Measurements from ENCODE around the gene SUN1. TPM values are rescaled to one million over a fixed set of nuclear protein-coding genes. Genes with fewer than 3 reads are reported as not detected.

Gene SUN1
- total RNA-seq, 1 experiment from 2014 or later: 126 TPM

DNA sequence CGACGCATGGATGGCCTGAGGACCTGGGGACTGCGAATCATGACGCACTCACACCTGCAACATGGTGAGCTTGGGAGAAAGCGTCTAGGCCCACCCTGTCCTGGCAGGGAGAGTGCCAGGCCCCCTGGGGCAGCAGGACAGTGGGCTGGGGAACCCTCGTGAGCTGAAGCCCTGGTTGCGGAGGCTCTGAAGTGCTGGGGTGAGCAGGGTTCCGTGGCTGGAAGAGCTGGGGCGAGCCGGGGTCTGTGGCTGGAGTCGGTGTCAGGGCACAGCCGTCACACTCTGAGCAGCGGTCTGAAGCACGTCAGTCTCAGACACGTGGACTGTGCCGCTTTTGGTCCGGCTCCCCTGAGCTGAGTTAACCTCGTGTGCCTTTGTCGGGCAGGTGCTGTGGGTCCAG lies 4.7 kb downstream of the SUN1 start:
- no peaks in the 10 kb centered on the region for H3K27me3 Mint-ChIP-seq (ENCODE audit: insufficient read depth, unreplicated experiment)
- POLR2A ChIA-PET: interaction anchor here (0.7 to 8.3 kb wide), 8 partner anchors 9 to 39 kb away, joined by 3 to 185 read pairs (median 8); partner anchors contain the start of gene GET4
- H3K36me3 Mint-ChIP-seq (ENCODE audit: insufficient read depth, unreplicated experiment): peaks cover 65% of the 10 kb centered on the region
- CTCF ChIA-PET: interaction anchor here (0.6 to 5.0 kb wide), 11 partner anchors 10 to 471 kb away, joined by 3 to 39 read pairs (median 5); no protein-coding TSS in a partner anchor
- no peak overlapping the region for H3K4me3 Mint-ChIP-seq (ENCODE audit: unreplicated experiment)
- no peaks in the 10 kb centered on the region for H3K9me3 Mint-ChIP-seq (ENCODE audit: unreplicated experiment)
- TF ChIP-seq, protein P1, sequence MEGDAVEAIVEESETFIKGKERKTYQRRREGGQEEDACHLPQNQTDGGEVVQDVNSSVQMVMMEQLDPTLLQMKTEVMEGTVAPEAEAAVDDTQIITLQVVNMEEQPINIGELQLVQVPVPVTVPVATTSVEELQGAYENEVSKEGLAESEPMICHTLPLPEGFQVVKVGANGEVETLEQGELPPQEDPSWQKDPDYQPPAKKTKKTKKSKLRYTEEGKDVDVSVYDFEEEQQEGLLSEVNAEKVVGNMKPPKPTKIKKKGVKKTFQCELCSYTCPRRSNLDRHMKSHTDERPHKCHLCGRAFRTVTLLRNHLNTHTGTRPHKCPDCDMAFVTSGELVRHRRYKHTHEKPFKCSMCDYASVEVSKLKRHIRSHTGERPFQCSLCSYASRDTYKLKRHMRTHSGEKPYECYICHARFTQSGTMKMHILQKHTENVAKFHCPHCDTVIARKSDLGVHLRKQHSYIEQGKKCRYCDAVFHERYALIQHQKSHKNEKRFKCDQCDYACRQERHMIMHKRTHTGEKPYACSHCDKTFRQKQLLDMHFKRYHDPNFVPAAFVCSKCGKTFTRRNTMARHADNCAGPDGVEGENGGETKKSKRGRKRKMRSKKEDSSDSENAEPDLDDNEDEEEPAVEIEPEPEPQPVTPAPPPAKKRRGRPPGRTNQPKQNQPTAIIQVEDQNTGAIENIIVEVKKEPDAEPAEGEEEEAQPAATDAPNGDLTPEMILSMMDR (IDR thresholded peaks at IDR 0.05; ENCODE audit: unreplicated experiment): no peak
- peaks cover 31% of the 10 kb centered on the region for H3K4me1 Mint-ChIP-seq (ENCODE audit: insufficient read depth, unreplicated experiment)
- no TSS peak for BruUV-seq (replicated peaks)
- intact Hi-C loops (cut with micrococcal nuclease): no loop called here
- H3K27ac Mint-ChIP-seq (ENCODE audit: low read depth, unreplicated experiment): peak overlapping the region; percentile 100
- DNase-seq (ENCODE audit: unreplicated experiment): no peak

GRCh38 chr7:840001-840600 lies 7.8 kb downstream of the SUN1 start:
- ChIA-PET CTCF (interaction anchor here (0.7 to 5.0 kb wide), 3 partner anchors 33 to 205 kb away, joined by 3 to 39 read pairs (median 4); no protein-coding TSS in a partner anchor), POLR2A (interaction anchor here (1.3 kb wide), 1 partner anchor 27 kb away, joined by 7 read pairs; no protein-coding TSS in a partner anchor)
- H3K36me3 Mint-ChIP-seq (ENCODE audit: insufficient read depth, unreplicated experiment): peaks cover 79% of the 10 kb centered on the region
- no peak overlapping the region for H3K27ac Mint-ChIP-seq (ENCODE audit: low read depth, unreplicated experiment)
- H3K27me3 Mint-ChIP-seq (ENCODE audit: insufficient read depth, unreplicated experiment): no peaks in the 10 kb centered on the region
- peaks cover 20% of the 10 kb centered on the region for H3K4me1 Mint-ChIP-seq (ENCODE audit: insufficient read depth, unreplicated experiment)
- H3K9me3 Mint-ChIP-seq (ENCODE audit: unreplicated experiment): no peaks in the 10 kb centered on the region
- no TSS peak for BruUV-seq (replicated peaks)
- no peak overlapping the region for H3K4me3 Mint-ChIP-seq (ENCODE audit: unreplicated experiment)
- no peak for DNase-seq (ENCODE audit: unreplicated experiment)
- TF ChIP-seq, protein P1 (IDR thresholded peaks at IDR 0.05; ENCODE audit: unreplicated experiment): no peak
- intact Hi-C loops (cut with micrococcal nuclease): no loop called here

DNA sequence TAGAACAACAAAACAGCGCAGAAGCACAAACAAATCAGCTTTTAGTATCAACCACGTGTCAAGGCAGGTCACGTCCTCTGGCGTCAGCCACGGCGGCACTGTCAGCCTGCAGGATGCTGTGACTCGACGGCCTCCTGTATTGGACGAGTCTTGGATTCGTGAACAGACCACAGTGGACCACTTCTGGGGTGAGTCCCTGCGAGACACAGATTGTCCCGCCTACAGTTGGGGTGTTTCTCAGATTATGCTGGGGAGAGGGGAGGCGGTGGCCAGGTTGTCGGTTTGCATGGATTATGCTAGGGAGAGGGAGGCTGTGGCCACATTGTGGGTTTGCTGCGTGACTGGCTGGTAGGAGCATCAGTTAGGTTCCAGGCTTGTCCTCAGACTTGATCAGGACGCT lies 9.7 kb downstream of the SUN1 start:
- POLR2A ChIA-PET: interaction anchor here (0.6 to 2.5 kb wide), 2 partner anchors 10 to 37 kb away, joined by 3 to 14 read pairs; partner anchors contain the start of gene SUN1
- TF ChIP-seq, protein P1 (IDR thresholded peaks at IDR 0.05; ENCODE audit: unreplicated experiment): no peak
- no peak for DNase-seq (ENCODE audit: unreplicated experiment)
- Mint-ChIP-seq H3K4me1 (ENCODE audit: insufficient read depth, unreplicated experiment) (peaks cover 8% of the 10 kb centered on the region), H3K27me3 (ENCODE audit: insufficient read depth, unreplicated experiment) (no peaks in the 10 kb centered on the region), H3K27ac (ENCODE audit: low read depth, unreplicated experiment) (peak overlapping the region; percentile 58), H3K4me3 (ENCODE audit: unreplicated experiment) (no peak overlapping the region), H3K36me3 (ENCODE audit: insufficient read depth, unreplicated experiment) (peaks cover 82% of the 10 kb centered on the region), H3K9me3 (ENCODE audit: unreplicated experiment) (no peaks in the 10 kb centered on the region)
- BruUV-seq (replicated peaks): no TSS peak
- intact Hi-C loops (cut with micrococcal nuclease): no loop called here
- CTCF ChIA-PET: interaction anchor here (0.7 to 1.2 kb wide), 2 partner anchors 32 to 298 kb away, joined by 3 read pairs; no protein-coding TSS in a partner anchor

DNA sequence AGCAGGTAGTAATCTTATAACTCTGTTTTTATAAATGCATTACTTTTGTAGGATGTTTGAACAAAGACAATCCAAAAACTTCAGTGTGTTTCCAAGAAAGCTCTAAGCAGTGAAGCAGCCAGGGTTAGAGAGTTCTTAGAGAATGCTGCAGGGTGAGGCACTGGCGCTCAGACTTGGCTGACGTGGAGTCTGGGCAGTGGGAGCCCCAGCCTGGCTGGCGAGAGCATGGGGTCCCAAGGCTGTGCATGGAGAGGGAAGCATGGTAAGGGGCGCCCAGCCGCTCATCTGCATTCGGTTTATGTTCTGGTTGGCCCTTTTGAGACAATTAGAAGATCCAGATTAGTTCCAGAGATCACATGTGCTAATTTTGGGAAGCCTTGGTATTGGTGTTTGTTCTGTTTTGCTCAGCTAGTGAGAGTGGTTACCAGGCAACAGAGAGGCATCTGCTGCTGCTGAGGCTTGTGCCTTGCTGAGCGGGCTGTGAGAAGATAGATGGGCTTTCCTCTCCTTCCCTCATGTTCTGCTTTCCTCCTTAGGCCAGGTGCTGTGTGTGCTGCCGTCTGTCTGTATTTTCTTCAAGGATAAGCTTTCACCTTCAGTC lies 10.3 kb downstream of the SUN1 start:
- Mint-ChIP-seq H3K9me3 (ENCODE audit: unreplicated experiment) (no peaks in the 10 kb centered on the region), H3K36me3 (ENCODE audit: insufficient read depth, unreplicated experiment) (peaks cover 81% of the 10 kb centered on the region), H3K27me3 (ENCODE audit: insufficient read depth, unreplicated experiment) (no peaks in the 10 kb centered on the region), H3K4me3 (ENCODE audit: unreplicated experiment) (no peak overlapping the region), H3K27ac (ENCODE audit: low read depth, unreplicated experiment) (peak overlapping the region; percentile 58), H3K4me1 (ENCODE audit: insufficient read depth, unreplicated experiment) (peaks cover 2% of the 10 kb centered on the region)
- ChIA-PET CTCF (interaction anchor here (0.6 kb wide), 1 partner anchor 383 kb away, joined by 6 read pairs; no protein-coding TSS in a partner anchor), POLR2A (interaction anchor here (2.5 kb wide), 1 partner anchor 10 kb away, joined by 14 read pairs; the partner anchor contains the start of gene SUN1)
- no TSS peak for BruUV-seq (replicated peaks)
- intact Hi-C loops (cut with micrococcal nuclease): no loop called here
- DNase-seq (ENCODE audit: unreplicated experiment): no peak
- TF ChIP-seq, protein P1 (IDR thresholded peaks at IDR 0.05; ENCODE audit: unreplicated experiment): no peak

Measured in MCF 10A (cell line).